MM.1S (cell line): Measurements from ENCODE around the gene STYK1.
"Not testable (repeated sequence)": the region's sequence is repeated elsewhere in the genome, so short reads cannot be mapped to it uniquely, and the experiment has no call there.

ENCODE experiments used
- DNase-seq: peaks from one replicate; pipeline ENCODE4 v3.0.0-alpha.2; 2015
- H2AFZ ChIP-seq: fragments of 300-600 bp; sonication (generic); 2 replicates; pipeline ENCODE4 v1.6.0; 2016; ENCODE audit warnings: antibody characterized with exemption, low read length
- H3F3A ChIP-seq: fragments of 300-600 bp; sonication (generic); 2 replicates; pipeline ENCODE4 v1.6.1; 2016; ENCODE audit warnings: mild to moderate bottlenecking, antibody characterized with exemption, low read length, moderate library complexity, mixed read lengths; ENCODE audit not compliant: insufficient read depth
- H3K27ac ChIP-seq: fragments of 300-600 bp; sonication (generic); 2 replicates; pipeline ENCODE4 v1.5.1; 2016; ENCODE audit warnings: mild to moderate bottlenecking, low read length
- H3K27me3 ChIP-seq: fragments of 300-600 bp; sonication (generic); replicated peaks from 2 replicates; pipeline ENCODE4 v1.6.0; 2016; ENCODE audit warnings: low read length; ENCODE audit not compliant: insufficient read depth
- H3K36me3 ChIP-seq: fragments of 300-600 bp; sonication (generic); replicated peaks from 2 replicates; pipeline ENCODE4 v1.6.1; 2016; ENCODE audit warnings: mild to moderate bottlenecking, low read length, mixed read lengths; ENCODE audit not compliant: insufficient read depth
- H3K4me1 ChIP-seq: fragments of 300-600 bp; sonication (generic); 2 replicates; pipeline ENCODE4 v1.6.1; 2016; ENCODE audit warnings: low read length, mixed read lengths
- H3K4me2 ChIP-seq: fragments of 300-600 bp; sonication (generic); 2 replicates; pipeline ENCODE4 v1.6.0; 2016; ENCODE audit warnings: low read depth, low read length
- H3K4me3 ChIP-seq: fragments of 300-600 bp; sonication (generic); 2 replicates; pipeline ENCODE4 v1.5.1; 2016; ENCODE audit warnings: low read length, mixed read lengths
- H3K79me2 ChIP-seq: fragments of 300-600 bp; sonication (generic); 2 replicates; pipeline ENCODE4 v1.6.1; 2016; ENCODE audit warnings: mixed run types, low read length, mixed read lengths
- H3K9ac ChIP-seq: fragments of 300-600 bp; sonication (generic); 2 replicates; pipeline ENCODE4 v1.6.1; 2016; ENCODE audit warnings: low read length, mixed read lengths
- H3K9me2 ChIP-seq: fragments of 300-600 bp; sonication (generic); replicated peaks from 2 replicates; pipeline ENCODE4 v1.6.1; 2016; ENCODE audit warnings: mild to moderate bottlenecking, low read length, mixed read lengths; ENCODE audit not compliant: insufficient read depth
- H3K9me3 ChIP-seq: fragments of 300-600 bp; sonication (generic); replicated peaks from 2 replicates; pipeline ENCODE4 v1.6.1; 2016; ENCODE audit warnings: mild to moderate bottlenecking, low read length, mixed read lengths; ENCODE audit not compliant: insufficient read depth
- H4K20me1 ChIP-seq: fragments of 300-600 bp; sonication (generic); 2 replicates; pipeline ENCODE4 v1.6.1; 2016; ENCODE audit warnings: mild to moderate bottlenecking, low read length, moderate library complexity, mixed read lengths; ENCODE audit not compliant: insufficient read depth
- CTCF ChIP-seq: fragments of 300-600 bp; sonication (generic); IDR thresholded peaks from 2 replicates; pipeline ENCODE4 v1.5.1; 2016; ENCODE audit warnings: antibody characterized with exemption, low read length, mixed read lengths
- EZH2 ChIP-seq: fragments of 300-600 bp; sonication (generic); optimal IDR thresholded peaks from 2 replicates; pipeline ENCODE3; 2017; ENCODE audit warnings: low read depth, mild to moderate bottlenecking, antibody characterized with exemption, low read length, mixed read lengths
- EZH2phosphoT487 ChIP-seq: fragments of 300-600 bp; sonication (generic); IDR thresholded peaks from 2 replicates; pipeline ENCODE4 v1.6.1; 2018; ENCODE audit warnings: antibody characterized with exemption, low read length

The STYK1 gene

DNA sequence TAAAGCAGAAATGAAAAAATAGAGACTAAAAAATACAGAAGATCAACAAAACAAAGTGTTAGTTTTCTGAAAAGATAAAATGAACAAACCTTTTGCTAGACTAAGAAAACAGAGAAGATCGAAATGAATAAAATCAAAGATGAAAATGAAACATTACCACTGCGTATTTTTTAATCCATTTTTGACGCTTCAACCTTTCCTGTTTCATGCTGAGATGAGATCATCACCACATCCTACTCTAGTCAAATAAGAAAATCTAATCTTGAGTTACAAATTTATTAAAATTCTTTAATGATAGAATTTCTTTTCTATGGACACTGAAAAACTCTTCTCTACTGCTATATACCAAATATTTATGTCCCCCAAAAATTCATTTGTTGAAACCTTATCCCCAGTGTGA is 91.1 kb downstream of the STYK1 start:
- no peaks in the 10 kb centered on the region; the same call in 1 of the 2 replicates for H3K36me3 ChIP-seq
- no peaks in the 10 kb centered on the region for H3K9me2 ChIP-seq
- H3K4me3 ChIP-seq: no peak overlapping the region
- no peak overlapping the region for H3K9ac ChIP-seq
- H2AFZ ChIP-seq: no peak overlapping the region
- no peaks in the 10 kb centered on the region for H3K4me1 ChIP-seq
- H3K27ac ChIP-seq: no peak overlapping the region
- no peak for TF ChIP-seq EZH2phosphoT487
- TF ChIP-seq EZH2: no peak
- TF ChIP-seq CTCF: no peak
- no peaks in the 10 kb centered on the region for H3F3A ChIP-seq
- no peak overlapping the region for H3K4me2 ChIP-seq
- no peaks in the 10 kb centered on the region for H4K20me1 ChIP-seq
- no peak for DNase-seq
- H3K9me3 ChIP-seq: no peaks in the 10 kb centered on the region
- H3K27me3 ChIP-seq: no peaks in the 10 kb centered on the region
- no peaks in the 10 kb centered on the region for H3K79me2 ChIP-seq

DNA sequence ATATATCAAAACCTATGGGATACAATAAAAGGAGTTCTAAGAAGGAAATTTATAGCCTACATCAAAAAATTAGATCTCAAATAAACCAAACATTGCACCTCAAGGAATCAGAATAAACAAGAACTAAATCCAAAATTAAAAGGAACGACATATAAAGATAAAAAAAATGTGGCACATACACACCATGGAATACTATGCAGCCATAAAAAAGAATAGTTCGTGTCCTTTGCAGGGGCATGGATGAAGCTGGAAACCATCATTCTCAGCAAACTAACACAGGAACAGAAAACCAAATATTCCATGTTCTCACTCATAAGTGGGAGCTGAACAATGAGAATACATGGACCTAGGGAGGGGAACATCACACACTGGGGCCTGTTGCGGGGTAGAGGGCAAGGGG is 91.7 kb downstream of the STYK1 start:
- H3K27ac ChIP-seq, H3K9me3 ChIP-seq, H3K4me2 ChIP-seq, H3F3A ChIP-seq, H3K9me2 ChIP-seq, H3K9ac ChIP-seq, DNase-seq, H3K36me3 ChIP-seq, H2AFZ ChIP-seq, H4K20me1 ChIP-seq, H3K27me3 ChIP-seq, H3K4me3 ChIP-seq, H3K79me2 ChIP-seq, H3K4me1 ChIP-seq: not testable (repeated sequence)

DNA sequence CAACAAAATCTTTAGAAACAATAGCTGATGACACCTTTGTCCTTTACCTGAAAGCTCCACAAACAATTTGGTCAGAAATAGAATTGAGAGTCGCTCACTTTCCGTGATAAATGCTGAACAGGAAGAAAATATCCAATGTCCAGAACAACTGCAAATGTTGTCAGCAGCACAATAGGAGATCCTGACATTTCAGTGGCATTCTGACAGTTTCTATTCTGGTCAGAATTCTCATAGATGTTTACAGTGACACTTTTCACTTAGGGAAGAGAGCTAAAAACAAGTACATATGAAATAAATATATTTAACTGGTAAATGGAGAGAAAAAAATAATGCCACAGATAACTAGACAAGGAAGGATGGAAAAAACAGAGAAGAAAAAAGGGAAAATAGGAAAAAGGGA is 99.5 kb downstream of the STYK1 start:
- H3K9ac ChIP-seq: no peak overlapping the region
- H4K20me1 ChIP-seq: no peaks in the 10 kb centered on the region
- H3K9me3 ChIP-seq: no peaks in the 10 kb centered on the region
- no peak for TF ChIP-seq EZH2phosphoT487
- TF ChIP-seq EZH2: no peak
- no peak for TF ChIP-seq CTCF
- H3K27ac ChIP-seq: no peak overlapping the region
- no peaks in the 10 kb centered on the region for H3F3A ChIP-seq
- H3K4me1 ChIP-seq: no peaks in the 10 kb centered on the region
- no peak overlapping the region for H3K4me2 ChIP-seq
- H3K79me2 ChIP-seq: no peaks in the 10 kb centered on the region
- no peak overlapping the region for H2AFZ ChIP-seq
- H3K36me3 ChIP-seq: no peaks in the 10 kb centered on the region
- H3K4me3 ChIP-seq: no peak overlapping the region
- H3K9me2 ChIP-seq: no peaks in the 10 kb centered on the region
- no peak for DNase-seq
- no peaks in the 10 kb centered on the region; the same call in 1 of the 2 replicates for H3K27me3 ChIP-seq

DNA sequence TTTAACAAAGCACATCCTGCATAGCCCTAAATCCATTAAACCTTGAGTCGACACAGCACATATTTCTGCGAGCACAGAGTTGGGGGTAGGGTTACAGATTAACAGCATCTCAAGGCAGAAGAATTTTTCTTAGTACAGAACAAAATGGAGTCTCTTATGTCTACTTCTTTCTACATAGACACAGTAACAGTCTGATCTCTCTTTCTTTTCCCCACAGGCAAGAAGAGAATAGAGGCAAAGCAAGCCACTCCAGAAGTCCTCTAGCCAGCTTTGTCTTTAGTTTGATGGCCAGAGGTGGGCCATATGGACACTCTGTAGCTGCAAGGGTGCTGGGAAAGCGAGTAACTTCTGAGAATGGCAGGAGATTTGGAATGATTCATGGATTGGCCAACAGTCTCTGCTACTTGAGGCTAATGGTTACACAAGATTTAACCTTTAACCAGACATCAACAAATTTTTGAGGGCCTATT is 101.8 kb downstream of the STYK1 start:
- not testable (repeated sequence) for H3K9ac ChIP-seq, H4K20me1 ChIP-seq, H3K79me2 ChIP-seq, H2AFZ ChIP-seq, H3K27me3 ChIP-seq, H3K36me3 ChIP-seq, H3F3A ChIP-seq, H3K27ac ChIP-seq, H3K4me1 ChIP-seq, DNase-seq, H3K9me2 ChIP-seq, H3K4me2 ChIP-seq, H3K9me3 ChIP-seq, H3K4me3 ChIP-seq
